Smooth muscle cell (in vitro differentiated cells): ENCODE results near the gene NOP58. TPM values are rescaled to one million over a fixed set of nuclear protein-coding genes. Genes with fewer than 3 reads are reported as not detected.
"Not testable (repeated sequence)": the region's sequence is repeated elsewhere in the genome, so short reads cannot be mapped to it uniquely, and the experiment has no call there.

Source experiments
- DNase-seq: peaks from one replicate; lab custom pipeline; 2025; ENCODE audit not compliant: unreplicated experiment; lab: John Stamatoyannopoulos, UW
- H2AFZ ChIP-seq: fragments of 200-600 bp; sonication (generic); 2 replicates; pipeline ENCODE4 v1.6.0; 2016; ENCODE audit warnings: antibody characterized with exemption, low read depth, mild to moderate bottlenecking
- H3F3A ChIP-seq: fragments of 200-600 bp; sonication (generic); 2 replicates; pipeline ENCODE4 v1.6.0; 2017; ENCODE audit warnings: antibody characterized with exemption, low read depth
- H3K27ac ChIP-seq: fragments of 200-600 bp; sonication (generic); 2 replicates; pipeline ENCODE4 v1.5.1; 2016; ENCODE audit warnings: low read depth, mild to moderate bottlenecking
- H3K27me3 ChIP-seq: fragments of 200-600 bp; sonication (generic); 2 replicates; pipeline ENCODE4 v1.6.1; 2016; ENCODE audit warnings: low read depth, mild to moderate bottlenecking
- H3K36me3 ChIP-seq: fragments of 200-600 bp; sonication (generic); 2 replicates; pipeline ENCODE4 v1.5.1; 2016; ENCODE audit warnings: low read depth
- H3K4me1 ChIP-seq: fragments of 200-600 bp; sonication (generic); 2 replicates; pipeline ENCODE4 v1.5.1; 2016; ENCODE audit warnings: low read depth
- H3K4me2 ChIP-seq: fragments of 200-600 bp; sonication (generic); 2 replicates; pipeline ENCODE4 v1.6.0; 2016; ENCODE audit warnings: mild to moderate bottlenecking
- H3K4me3 ChIP-seq: fragments of 200-600 bp; sonication (generic); 2 replicates; pipeline ENCODE4 v1.5.1; 2016; ENCODE audit warnings: mild to moderate bottlenecking
- H3K79me2 ChIP-seq: fragments of 200-600 bp; sonication (generic); 2 replicates; pipeline ENCODE4 v1.6.0; 2016; ENCODE audit warnings: low read depth, mild to moderate bottlenecking
- H3K9ac ChIP-seq: fragments of 200-600 bp; sonication (generic); 2 replicates; pipeline ENCODE4 v1.6.0; 2016; ENCODE audit warnings: low read depth
- H3K9me3 ChIP-seq: fragments of 200-600 bp; sonication (generic); replicated peaks from 2 replicates; pipeline ENCODE4 v1.5.1; 2016; ENCODE audit warnings: low read depth
- H4K20me1 ChIP-seq: fragments of 200-600 bp; sonication (generic); 2 replicates; pipeline ENCODE4 v1.6.0; 2016; ENCODE audit warnings: low read depth
- CTCF ChIP-seq: fragments of 200-600 bp; sonication (generic); IDR thresholded peaks from 2 replicates; pipeline ENCODE4 v1.5.1; 2017; ENCODE audit warnings: borderline replicate concordance, mild to moderate bottlenecking, antibody characterized with exemption; ENCODE audit not compliant: insufficient read depth, poor library complexity, severe bottlenecking
- WGBS: methylation state at CpG from one replicate; pipeline ENCODE4 v1.1.7; 2016; ENCODE audit warnings: low lambda C conversion rate; 5-methylcytosine and 5-hydroxymethylcytosine counted together
- polyA plus RNA-seq: library from polyadenylated mRNA; unstranded; fragments of >200 nt; fragmentation: Nextera tagmentation; extraction: Ambion mirVana; gene quantifications from 2 replicates; pipeline ENCODE4 v1.2.1, GENCODE V29; 2016
- total RNA-seq: library from RNA; depleted of rRNA; stranded (reverse); fragments of >200 nt; gene quantifications from 2 replicates; pipeline ENCODE4 v1.2.3, GENCODE V29; 2014

The NOP58 gene
- total and polyA plus RNA-seq, 2 experiments from 2014 or later: 40.8 to 51.4 TPM

- peak within 1 kb of the TSS; percentile 88 for H3K4me2 ChIP-seq
- H3F3A ChIP-seq: no peaks in the 10 kb centered on the region
- 4% methylated on average over 37 of the region's 54 CpGs for WGBS
- peaks cover 43% of the 10 kb centered on the region for H4K20me1 ChIP-seq
- peak within 1 kb of the TSS; percentile 91 for H3K9ac ChIP-seq
- H3K27me3 ChIP-seq: no peaks in the 10 kb centered on the region
- peak within 1 kb of the TSS; percentile 87 for H3K27ac ChIP-seq
- H3K36me3 ChIP-seq: no peaks in the 10 kb centered on the region
- H3K79me2 ChIP-seq: peaks cover 47% of the 10 kb centered on the region
- peak within 1 kb of the TSS; percentile 100 for H2AFZ ChIP-seq
- peak within 1 kb of the TSS; percentile 98 for H3K4me3 ChIP-seq
- TF ChIP-seq CTCF: no peak
- peak; percentile 64 for DNase-seq
- no peaks in the 10 kb centered on the region for H3K9me3 ChIP-seq
- H3K4me1 ChIP-seq: peaks cover 18% of the 10 kb centered on the region
Measured at GRCh38 chr2:202238234-202239197, 27.0 kb upstream of the NOP58 start, which contains the start of gene SUMO1. Gene SUMO1, minus strand, starts transcription at chr2:202238597. Its CDS starts 146 bp downstream, at chr2:202238451.

GRCh38 chr2:202247710-202248109 is 17.9 kb upstream of the NOP58 start:
- not testable (repeated sequence) for H3K27ac ChIP-seq, H3K9ac ChIP-seq, H3F3A ChIP-seq, H3K4me3 ChIP-seq, H3K4me1 ChIP-seq, H4K20me1 ChIP-seq, H2AFZ ChIP-seq, H3K36me3 ChIP-seq, H3K79me2 ChIP-seq, H3K27me3 ChIP-seq, H3K9me3 ChIP-seq, DNase-seq, H3K4me2 ChIP-seq
- 96% methylated on average over 5 of the region's 5 CpGs for WGBS

- DNase-seq: no peak
- Histone ChIP-seq H3K4me2 (peak overlapping the region; percentile 78), H3K9me3 (no peaks in the 10 kb centered on the region), H3K79me2 (no peaks in the 10 kb centered on the region), H3K27ac (peak overlapping the region; percentile 64), H4K20me1 (no peaks in the 10 kb centered on the region), H3K9ac (peak overlapping the region; percentile 41), H2AFZ (peak overlapping the region; percentile 66), H3K27me3 (no peaks in the 10 kb centered on the region), H3K36me3 (no peaks in the 10 kb centered on the region), H3K4me1 (no peaks in the 10 kb centered on the region), H3K4me3 (peak overlapping the region; percentile 9), H3F3A (no peaks in the 10 kb centered on the region)
- no peak for TF ChIP-seq CTCF
- WGBS: 35% methylated on average over 10 of the region's 10 CpGs
Measured at GRCh38 chr2:202249521-202250253, 15.9 kb upstream of the NOP58 start.

- no peaks in the 10 kb centered on the region for H3K79me2 ChIP-seq
- no peaks in the 10 kb centered on the region for H3K9me3 ChIP-seq
- no peaks in the 10 kb centered on the region for H3F3A ChIP-seq
- no peak overlapping the region for H3K4me2 ChIP-seq
- no peak overlapping the region for H2AFZ ChIP-seq
- H3K36me3 ChIP-seq: no peaks in the 10 kb centered on the region
- H3K9ac ChIP-seq: no peak overlapping the region
- no peak overlapping the region for H3K4me3 ChIP-seq
- no peaks in the 10 kb centered on the region for H3K4me1 ChIP-seq
- H3K27me3 ChIP-seq: no peaks in the 10 kb centered on the region
- no peak for TF ChIP-seq CTCF
- no peak overlapping the region for H3K27ac ChIP-seq
- no peak for DNase-seq
- WGBS: 89% methylated on average over 5 of the region's 5 CpGs
- no peaks in the 10 kb centered on the region for H4K20me1 ChIP-seq
Measured at GRCh38 chr2:202251494-202251893, 14.1 kb upstream of the NOP58 start.
